GM23248 (cell line): ENCODE results near the gene MOB3B. TPM values are rescaled to one million over a fixed set of nuclear protein-coding genes. Genes with fewer than 3 reads are reported as not detected.

Experiments used
- DNase-seq: peaks from one replicate; pipeline ENCODE4 v3.0.0-alpha.2; 2015
- H2AFZ ChIP-seq: fragments of 200-600 bp; sonication (generic); 2 replicates; pipeline ENCODE4 v1.6.1; 2016; ENCODE audit warnings: antibody characterized with exemption
- H3F3A ChIP-seq: fragments of 200-600 bp; sonication (generic); 2 replicates; pipeline ENCODE4 v1.6.1; 2016; ENCODE audit warnings: mild to moderate bottlenecking, antibody characterized with exemption, mixed run types; ENCODE audit not compliant: insufficient read depth
- H3K27ac ChIP-seq: fragments of 200-600 bp; sonication (generic); 2 replicates; pipeline ENCODE4 v1.5.1; 2016; ENCODE audit warnings: mild to moderate bottlenecking
- H3K27me3 ChIP-seq: fragments of 200-600 bp; sonication (generic); replicated peaks from 2 replicates; pipeline ENCODE4 v1.6.1; 2016; ENCODE audit warnings: mild to moderate bottlenecking; ENCODE audit not compliant: insufficient read depth
- H3K36me3 ChIP-seq: fragments of 200-600 bp; sonication (generic); 2 replicates; pipeline ENCODE4 v1.6.1; 2016; ENCODE audit warnings: low read depth, mild to moderate bottlenecking
- H3K4me1 ChIP-seq: fragments of 200-600 bp; sonication (generic); 2 replicates; pipeline ENCODE4 v1.6.1; 2016; ENCODE audit warnings: mild to moderate bottlenecking; ENCODE audit not compliant: insufficient read depth
- H3K4me2 ChIP-seq: fragments of 200-600 bp; sonication (generic); one replicate; pipeline ENCODE4 v1.6.1; 2016; ENCODE audit warnings: mild to moderate bottlenecking; ENCODE audit not compliant: unreplicated experiment
- H3K4me3 ChIP-seq: fragments of 200-600 bp; sonication (generic); 2 replicates; pipeline ENCODE4 v1.5.1; 2016; ENCODE audit warnings: mild to moderate bottlenecking
- H3K79me2 ChIP-seq: fragments of 200-600 bp; sonication (generic); 2 replicates; pipeline ENCODE4 v1.6.1; 2016; ENCODE audit warnings: mild to moderate bottlenecking; ENCODE audit not compliant: insufficient read depth
- H3K9ac ChIP-seq: fragments of 200-600 bp; sonication (generic); 2 replicates; pipeline ENCODE4 v1.6.1; 2016; ENCODE audit warnings: mild to moderate bottlenecking
- H3K9me2 ChIP-seq: fragments of 200-600 bp; sonication (generic); 2 replicates; pipeline ENCODE4 v1.6.1; 2016; ENCODE audit warnings: mixed run types, mild to moderate bottlenecking, moderate library complexity; ENCODE audit not compliant: insufficient read depth
- H3K9me3 ChIP-seq: fragments of 200-600 bp; sonication (generic); one replicate; pipeline ENCODE4 v1.6.1; 2017; ENCODE audit warnings: low read depth
- H4K20me1 ChIP-seq: fragments of 200-600 bp; sonication (generic); 2 replicates; pipeline ENCODE4 v1.6.0; 2016; ENCODE audit not compliant: insufficient read depth
- EZH2 ChIP-seq: fragments of 200-600 bp; sonication (generic); IDR thresholded peaks from 2 replicates; pipeline ENCODE4 v1.6.1; 2018; ENCODE audit warnings: antibody characterized with exemption, mild to moderate bottlenecking; ENCODE audit not compliant: insufficient read depth, poor library complexity, severe bottlenecking
- EZH2phosphoT487 ChIP-seq: fragments of 200-600 bp; sonication (generic); IDR thresholded peaks from 2 replicates; pipeline ENCODE4 v1.6.1; 2018; ENCODE audit warnings: antibody characterized with exemption, moderate library complexity, mild to moderate bottlenecking, low read depth; ENCODE audit not compliant: insufficient read depth
- WGBS, 2 experiments: methylation state at CpG; one replicate each; pipeline ENCODE4 v1.1.6; 2015 to 2017; ENCODE audit warnings: low lambda C conversion rate in 2 of 2, low coverage in 1 of 2; ENCODE audit errors: missing lambda C conversion rate in 2 of 2; 5-methylcytosine and 5-hydroxymethylcytosine counted together
- in situ Hi-C: fragments of 300-500 bp; cut with MboI; formaldehyde crosslinking; loops from 2 replicates; pipeline ENCODE4 v1.15.0; 2020
- polyA plus RNA-seq: library from polyadenylated mRNA; unstranded; fragments of >200 nt; fragmentation: Nextera tagmentation; extraction: Ambion mirVana; gene quantifications from 2 replicates; pipeline ENCODE4 v1.2.1, GENCODE V29; 2016
- total RNA-seq: library from RNA; depleted of rRNA; stranded (reverse); fragments of >200 nt; shearing (Covaris generic); gene quantifications from 2 replicates; pipeline ENCODE4 v1.2.3, GENCODE V29; 2014

The MOB3B gene
- total and polyA plus RNA-seq, 2 experiments from 2014 or later, result 0.06 TPM; not detected in 1

DNA sequence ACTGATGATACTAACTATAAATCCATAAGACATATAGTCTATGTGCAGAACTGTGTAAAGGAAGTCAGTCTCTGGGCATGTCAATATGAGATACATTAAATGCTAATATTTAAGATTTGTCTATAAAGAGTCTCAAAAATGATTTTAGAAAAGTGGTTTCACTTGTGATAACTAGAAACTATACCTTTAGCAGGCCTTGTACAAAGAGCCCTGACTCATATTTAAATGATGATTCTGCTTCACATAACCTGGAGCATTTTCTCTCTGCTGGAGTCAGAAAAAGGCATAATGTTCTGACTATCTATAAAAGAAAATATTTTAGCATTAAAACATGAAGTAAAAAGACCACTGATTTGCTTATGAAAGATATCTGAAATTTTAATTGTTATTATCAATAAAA, 28.7 kb upstream of the MOB3B start:
- Histone ChIP-seq H3F3A (no peaks in the 10 kb centered on the region), H3K4me2 (no peak overlapping the region), H3K36me3 (no peaks in the 10 kb centered on the region), H3K27me3 (no peaks in the 10 kb centered on the region), H3K9me3 (no peaks in the 10 kb centered on the region), H2AFZ (no peak overlapping the region), H3K4me3 (no peak overlapping the region), H3K9me2 (no peaks in the 10 kb centered on the region), H3K4me1 (no peaks in the 10 kb centered on the region), H4K20me1 (no peaks in the 10 kb centered on the region), H3K9ac (no peak overlapping the region), H3K27ac (no peak overlapping the region), H3K79me2 (no peaks in the 10 kb centered on the region)
- in situ Hi-C loops, result no loop called here
- DNase-seq, result no peak
- TF ChIP-seq EZH2phosphoT487 (no peak), EZH2 (no peak)

DNA sequence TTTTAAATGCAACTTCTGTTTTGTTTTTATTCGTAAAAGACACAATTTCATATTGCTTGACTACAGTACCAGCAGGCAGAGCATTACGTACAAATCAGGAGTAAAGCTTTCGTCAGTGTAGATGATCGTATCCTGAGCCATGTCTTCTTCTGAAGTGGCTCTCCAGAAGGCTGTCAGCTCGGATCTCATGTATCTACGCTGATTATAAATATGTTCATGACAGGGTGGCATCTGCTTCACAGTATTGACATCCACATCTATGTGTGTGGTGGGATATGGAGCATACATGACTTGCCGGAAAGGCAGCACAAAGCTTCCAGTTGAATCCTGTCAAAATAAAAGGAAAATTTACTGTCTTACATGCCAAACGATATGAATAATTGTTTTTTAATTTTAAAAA, 26.9 kb upstream of the MOB3B start:
- no peak overlapping the region for H3K4me2 ChIP-seq
- H3K9me3 ChIP-seq, result no peaks in the 10 kb centered on the region
- H3K9ac ChIP-seq, result no peak overlapping the region
- DNase-seq, result no peak
- H3K27me3 ChIP-seq, result no peaks in the 10 kb centered on the region
- H3F3A ChIP-seq, result no peaks in the 10 kb centered on the region
- no peak overlapping the region for H3K27ac ChIP-seq
- 82 to 86% methylated on average over 8 of the region's 8 CpGs for WGBS, 2 experiments
- TF ChIP-seq EZH2, result no peak
- TF ChIP-seq EZH2phosphoT487, result no peak
- no peak overlapping the region for H3K4me3 ChIP-seq
- no peaks in the 10 kb centered on the region for H3K9me2 ChIP-seq
- H3K79me2 ChIP-seq, result no peaks in the 10 kb centered on the region
- H4K20me1 ChIP-seq, result no peaks in the 10 kb centered on the region
- in situ Hi-C loops, result no loop called here
- H3K4me1 ChIP-seq, result no peaks in the 10 kb centered on the region
- no peaks in the 10 kb centered on the region for H3K36me3 ChIP-seq
- no peak overlapping the region for H2AFZ ChIP-seq

GRCh38 chr9:27554712-27555111, 25.1 kb upstream of the MOB3B start:
- H3K9me2 ChIP-seq, result no peaks in the 10 kb centered on the region
- no peaks in the 10 kb centered on the region for H3K79me2 ChIP-seq
- H3K9ac ChIP-seq, result no peak overlapping the region
- no peaks in the 10 kb centered on the region for H3F3A ChIP-seq
- DNase-seq, result no peak
- H3K4me3 ChIP-seq, result no peak overlapping the region
- H3K9me3 ChIP-seq, result no peaks in the 10 kb centered on the region
- H3K36me3 ChIP-seq, result no peaks in the 10 kb centered on the region
- no peak overlapping the region for H2AFZ ChIP-seq
- H3K27me3 ChIP-seq, result no peaks in the 10 kb centered on the region
- peaks cover under 1% of the 10 kb centered on the region; the same call in 1 of the 2 replicates for H3K4me1 ChIP-seq
- TF ChIP-seq EZH2phosphoT487 (no peak), EZH2 (no peak)
- 96 to 100% methylated on average over 1 of the region's 1 CpG for WGBS, 2 experiments
- no peak overlapping the region for H3K4me2 ChIP-seq
- in situ Hi-C loops, result no loop called here
- no peaks in the 10 kb centered on the region for H4K20me1 ChIP-seq
- no peak overlapping the region for H3K27ac ChIP-seq

DNA sequence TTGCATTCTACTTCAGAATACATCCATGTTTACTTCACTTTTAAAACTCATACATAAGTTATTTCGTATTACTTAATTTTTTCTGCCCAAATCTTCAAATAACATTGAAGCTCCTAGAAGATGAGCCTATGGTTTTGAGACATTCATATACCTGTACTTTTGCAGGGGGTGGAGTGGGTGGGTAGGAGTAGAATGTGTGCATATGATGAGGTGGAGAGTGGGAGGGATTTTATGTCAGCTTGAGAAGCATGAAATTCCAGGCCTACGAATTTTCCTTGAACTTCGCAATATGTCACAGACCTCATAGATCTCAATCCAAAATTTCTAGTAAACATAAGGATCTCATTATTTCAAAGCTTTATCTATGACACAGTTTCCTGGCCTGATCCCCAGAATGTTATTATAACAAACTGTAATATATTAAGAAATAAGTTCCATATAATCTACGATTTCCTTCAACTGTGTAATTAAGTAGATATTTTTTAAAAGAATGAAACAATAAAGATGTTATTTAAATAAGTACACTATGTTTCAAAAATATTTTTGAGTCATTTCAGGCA, 19.7 kb upstream of the MOB3B start:
- no peaks in the 10 kb centered on the region for H3K36me3 ChIP-seq
- H3K4me2 ChIP-seq, result no peak overlapping the region
- TF ChIP-seq EZH2phosphoT487 (no peak), EZH2 (no peak)
- H3K27me3 ChIP-seq, result no peaks in the 10 kb centered on the region
- no peaks in the 10 kb centered on the region for H3F3A ChIP-seq
- H4K20me1 ChIP-seq, result no peaks in the 10 kb centered on the region
- in situ Hi-C loops, result loop anchor here (5.0 to 25.0 kb wide), 2 partner anchors 217 to 512 kb away; no protein-coding TSS in a partner anchor
- peaks cover 7% of the 10 kb centered on the region; the same call in 1 of the 2 replicates for H3K4me1 ChIP-seq
- DNase-seq, result peak; percentile 63
- H3K4me3 ChIP-seq, result no peak overlapping the region
- no peaks in the 10 kb centered on the region for H3K79me2 ChIP-seq
- H3K9ac ChIP-seq, result no peak overlapping the region
- H2AFZ ChIP-seq, result no peak overlapping the region
- no peak overlapping the region for H3K27ac ChIP-seq
- H3K9me3 ChIP-seq, result no peaks in the 10 kb centered on the region
- no peaks in the 10 kb centered on the region for H3K9me2 ChIP-seq
- 36 to 43% methylated on average over 4 of the region's 4 CpGs for WGBS, 2 experiments
